Putamen (tissue), 1 donor: ENCODE results near the gene FRMD4A.

ENCODE experiments used
- DNase-seq: peaks from one replicate; pipeline ENCODE4 v3.0.0-alpha.2; 2016; ENCODE audit warnings: low spot score

Gene FRMD4A

DNA sequence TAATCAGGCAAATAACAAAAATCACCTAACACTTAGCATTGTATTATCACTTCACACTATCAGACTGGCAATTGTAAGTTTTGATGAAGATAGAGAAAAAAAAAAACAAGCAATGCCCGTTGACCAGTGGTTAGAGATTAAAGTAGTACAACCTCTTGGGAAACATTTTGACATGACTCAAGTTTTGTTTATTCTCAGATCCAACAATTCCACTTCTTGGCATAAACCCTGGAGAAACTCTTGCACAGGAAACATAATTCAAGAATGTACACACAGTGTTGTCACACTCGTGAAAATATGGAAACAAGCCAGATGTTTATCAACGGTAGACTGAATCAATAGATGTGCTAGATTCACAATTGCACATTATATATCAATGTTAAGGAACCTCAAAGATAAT, 37.2 kb downstream of the FRMD4A start:
- no peak for DNase-seq

DNA sequence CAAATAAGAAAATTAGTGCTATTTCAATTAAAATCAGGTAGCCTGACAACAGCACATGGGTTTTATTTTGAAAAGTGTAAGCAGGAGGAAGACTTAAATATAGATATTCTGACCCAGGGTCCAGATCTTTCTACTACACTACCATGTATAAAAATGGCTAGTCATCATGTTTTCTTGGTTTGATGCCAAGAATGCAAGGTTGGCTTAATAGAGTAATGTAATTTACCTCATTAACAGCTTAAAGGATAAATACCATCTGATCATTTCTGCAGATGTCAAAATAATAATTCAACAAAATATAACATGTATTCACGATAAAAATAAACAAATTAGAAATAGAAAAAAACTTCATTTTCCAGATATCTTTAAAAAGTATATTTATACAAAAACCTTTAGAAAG, 39.4 kb downstream of the FRMD4A start:
- no peak for DNase-seq

DNA sequence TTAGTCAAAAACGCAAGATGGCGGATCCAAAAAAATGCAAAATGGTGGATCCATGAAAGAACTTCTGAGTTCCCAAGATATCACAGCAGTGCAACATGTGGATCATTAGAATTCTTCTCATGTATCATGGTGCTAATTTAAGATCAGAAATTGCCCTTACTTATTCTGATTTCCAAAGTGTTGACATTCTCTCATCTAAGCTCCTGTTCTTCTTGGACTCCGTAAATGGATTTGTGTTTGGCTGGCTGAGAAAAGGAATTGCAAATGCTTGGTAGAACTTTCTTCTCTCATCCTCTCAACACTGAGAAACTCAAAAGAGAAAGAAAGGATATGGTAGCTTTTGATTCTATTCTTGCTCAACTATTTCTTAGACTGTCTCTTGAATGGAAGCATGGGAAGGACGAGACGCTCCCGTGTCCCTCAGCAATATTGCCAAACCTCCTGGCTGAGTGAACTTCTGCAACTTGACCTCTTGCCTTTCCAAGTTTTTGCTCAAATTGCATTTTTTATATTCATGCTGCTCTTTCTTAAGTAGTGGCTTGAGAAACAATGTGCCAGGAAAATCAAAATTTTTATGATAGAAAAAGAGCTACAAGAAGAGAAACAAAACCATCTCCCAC, 44.7 kb downstream of the FRMD4A start:
- DNase-seq = no peak

DNA sequence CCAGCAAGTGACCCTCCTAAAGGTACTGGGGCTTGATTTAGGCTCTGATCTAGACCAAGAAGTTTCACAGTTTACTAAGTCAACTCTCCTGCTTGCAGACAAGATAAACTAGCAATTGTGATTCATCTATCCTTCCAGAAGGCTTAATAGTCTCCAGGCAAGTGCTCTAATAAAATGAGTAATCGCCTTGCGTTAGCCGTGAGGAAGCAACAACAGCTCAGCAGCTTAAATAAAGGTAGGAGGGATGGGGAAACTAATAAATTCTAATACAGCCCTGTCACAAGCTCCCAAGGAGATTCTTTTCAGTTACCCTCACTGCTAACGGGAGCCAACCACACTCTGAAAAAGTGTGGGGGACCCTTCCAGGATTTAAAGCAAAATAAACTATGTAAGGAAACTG, 48.4 kb downstream of the FRMD4A start:
- no peak for DNase-seq

DNA sequence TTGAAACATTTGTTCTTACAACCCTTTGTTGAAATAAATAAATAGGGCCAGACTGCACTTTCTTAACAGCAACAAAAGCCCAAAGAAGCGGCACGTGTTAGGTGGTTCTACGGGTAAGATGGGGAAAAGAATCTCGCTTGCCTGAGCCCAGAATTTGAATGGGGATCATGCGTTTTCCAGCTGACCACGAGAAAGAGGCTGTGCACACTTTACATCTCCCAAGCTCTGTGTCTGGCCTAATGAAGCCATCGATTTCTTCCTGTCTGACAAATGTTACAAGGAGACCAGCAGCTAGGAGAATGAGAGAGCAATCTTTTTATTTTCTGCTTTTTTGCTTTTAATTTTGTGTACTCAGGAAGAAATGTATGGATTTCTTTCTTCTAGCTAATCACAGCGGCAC, 52.2 kb downstream of the FRMD4A start:
- DNase-seq = no peak

DNA sequence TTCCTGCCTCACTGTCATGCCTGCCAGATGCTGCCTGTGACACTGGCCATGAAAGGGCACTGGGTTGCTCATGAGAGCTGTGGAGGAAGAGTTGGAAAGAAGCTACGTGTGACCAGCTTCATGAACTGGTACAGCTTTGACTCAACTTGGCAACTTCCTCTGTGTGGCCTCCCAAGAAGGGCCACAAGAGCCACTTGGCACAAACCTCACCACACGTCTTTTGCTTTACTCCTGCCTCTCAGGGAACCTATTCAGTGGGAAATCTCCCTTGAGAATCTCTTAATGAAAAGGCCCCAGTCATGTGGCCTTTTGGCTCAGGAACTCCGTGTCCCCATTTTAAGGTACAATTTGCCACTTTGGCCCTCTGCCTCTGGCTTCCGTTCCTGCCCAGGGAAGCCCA, 54.5 kb downstream of the FRMD4A start:
- peak; percentile 43 for DNase-seq

DNA sequence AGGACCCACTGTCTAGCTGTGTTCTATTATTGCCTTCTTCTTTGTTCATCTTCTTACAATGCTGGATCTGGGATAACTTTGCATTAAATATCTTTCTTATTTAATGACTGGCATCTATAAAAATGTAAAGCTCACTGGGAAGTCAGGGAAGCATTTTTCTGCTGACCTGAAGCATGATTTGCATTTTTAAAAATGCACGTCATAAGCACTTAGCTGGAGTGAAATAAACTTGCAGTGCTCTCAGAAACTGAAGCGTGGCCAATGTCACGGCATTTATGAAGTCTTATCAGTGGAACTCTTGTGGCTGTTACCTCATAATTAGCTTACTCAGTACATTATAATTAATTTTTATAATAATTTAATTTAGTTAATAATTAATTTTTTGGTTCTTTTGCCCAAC, 59.1 kb downstream of the FRMD4A start:
- DNase-seq = no peak

DNA sequence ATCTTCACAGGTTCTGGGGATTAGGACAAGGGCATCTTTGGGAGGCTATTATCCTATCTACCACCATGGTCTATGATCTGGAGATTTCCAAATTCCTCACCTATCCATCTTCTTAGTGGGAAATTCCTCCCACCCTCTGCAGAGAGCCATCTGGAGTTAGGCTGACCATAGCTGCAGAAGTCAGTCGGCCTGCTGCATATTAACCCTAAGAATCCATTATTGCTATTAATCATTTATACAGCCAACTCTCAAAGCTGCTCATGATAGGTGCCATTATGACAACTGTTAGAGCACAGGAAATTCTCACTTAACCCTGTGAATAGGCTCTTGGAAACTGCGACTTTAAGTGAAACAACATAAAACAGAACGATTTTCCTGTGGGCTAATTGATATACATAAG, 60.4 kb downstream of the FRMD4A start:
- DNase-seq = no peak

DNA sequence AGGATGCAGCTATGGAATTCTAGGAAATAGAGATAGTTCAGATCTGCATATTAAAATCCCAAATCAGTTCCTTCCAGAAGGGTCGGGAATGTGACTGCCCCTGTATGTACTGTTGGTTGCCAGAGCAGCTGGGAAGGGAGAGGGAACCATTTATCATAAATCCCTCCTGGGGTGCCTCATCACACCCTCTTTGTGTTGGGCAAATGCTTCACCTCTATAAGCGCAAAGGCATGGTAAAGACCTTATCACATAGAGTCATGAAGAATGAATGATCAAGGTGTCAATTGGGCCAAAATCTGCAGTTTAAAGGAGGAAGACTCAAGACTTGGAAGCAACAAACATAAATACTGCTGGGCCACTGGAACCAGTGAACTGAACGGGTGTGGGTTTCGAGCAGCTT, 65.0 kb downstream of the FRMD4A start:
- DNase-seq = no peak

DNA sequence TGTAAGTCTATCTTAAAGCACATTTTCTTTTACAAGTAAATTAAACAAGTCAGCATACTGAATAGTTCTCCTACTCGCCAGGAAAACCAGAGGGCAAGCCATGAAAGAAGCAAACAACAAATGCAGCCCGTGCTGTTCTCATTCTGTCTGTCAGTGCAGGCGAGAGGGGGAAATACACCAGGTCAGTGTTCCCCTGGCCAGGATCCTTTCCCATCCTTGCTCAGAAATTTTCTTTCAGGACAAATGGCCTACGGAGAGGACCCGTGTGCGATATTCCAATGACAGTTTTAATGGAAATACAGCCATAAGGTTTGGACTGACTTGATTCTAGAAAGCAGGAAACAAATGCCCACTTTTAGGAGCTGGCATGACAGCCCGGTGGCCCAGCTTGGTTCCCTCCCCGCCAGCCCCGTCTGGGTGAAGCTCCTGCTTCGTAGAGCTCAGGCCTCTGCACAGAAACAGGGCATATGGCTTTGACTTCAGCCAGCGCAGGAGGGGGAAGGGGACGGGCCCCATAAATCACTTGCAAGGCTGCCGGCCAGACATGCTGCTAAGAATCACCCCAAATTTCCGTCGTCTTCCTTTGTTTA, 67.8 kb downstream of the FRMD4A start:
- DNase-seq = no peak

DNA sequence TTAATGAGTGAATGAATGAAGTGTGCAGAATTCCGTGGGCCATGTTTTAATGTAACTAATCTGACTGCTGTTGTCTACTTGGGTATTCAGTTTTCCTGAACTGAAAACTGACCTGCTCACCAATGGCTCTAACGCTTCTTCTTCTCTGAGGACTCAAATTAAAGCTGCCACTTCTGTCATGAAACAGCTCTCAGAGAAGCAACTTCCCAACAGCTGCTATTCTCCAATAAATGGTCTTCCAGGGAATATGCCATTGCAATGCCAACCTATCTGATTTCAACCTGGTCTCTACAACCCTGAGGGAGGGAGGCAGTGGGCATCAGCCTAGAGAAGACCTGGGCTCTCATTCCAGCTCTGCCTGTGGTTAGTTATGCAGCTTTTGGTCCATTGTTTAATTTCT, 69.4 kb downstream of the FRMD4A start:
- DNase-seq = no peak

DNA sequence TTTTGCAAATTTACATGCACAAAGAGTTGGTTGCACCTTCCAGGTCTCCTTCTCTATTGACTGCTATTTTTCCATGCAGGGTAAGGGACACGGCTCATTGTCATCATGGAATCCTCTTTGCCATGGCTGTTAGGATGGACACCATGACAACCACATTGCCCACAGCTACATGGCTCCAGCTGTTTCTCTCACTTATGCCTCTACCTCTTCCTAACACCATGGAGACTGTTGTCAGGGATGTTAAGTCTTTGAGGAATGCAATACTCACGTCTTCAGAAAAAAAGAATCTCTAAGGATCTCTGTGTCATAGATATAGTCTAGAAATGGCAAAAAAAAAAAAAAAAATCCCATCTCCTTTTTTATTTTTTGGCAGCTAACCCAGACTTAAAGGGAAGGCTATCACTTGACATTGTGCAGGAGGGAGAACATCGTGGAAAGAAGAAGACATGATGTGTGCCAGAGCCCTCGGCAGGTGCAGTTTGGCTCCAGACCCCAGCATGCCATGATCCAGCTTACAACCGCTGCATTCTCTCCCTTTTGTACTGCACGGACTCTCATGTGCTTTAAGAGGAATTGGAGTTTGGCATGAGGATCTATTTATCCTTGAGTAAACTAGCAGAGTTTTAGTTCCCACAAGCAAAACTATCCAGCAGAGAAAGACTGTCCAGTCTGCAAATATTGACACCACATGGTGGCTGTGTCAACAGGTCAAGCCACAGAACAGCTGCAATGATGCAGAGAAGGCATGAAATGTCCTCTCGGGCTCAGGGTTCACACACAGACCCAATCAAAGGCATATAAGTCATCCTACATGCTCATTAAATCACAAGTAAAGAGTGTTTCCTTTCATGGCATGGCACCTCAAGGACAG, 70.8 kb downstream of the FRMD4A start:
- DNase-seq = no peak

DNA sequence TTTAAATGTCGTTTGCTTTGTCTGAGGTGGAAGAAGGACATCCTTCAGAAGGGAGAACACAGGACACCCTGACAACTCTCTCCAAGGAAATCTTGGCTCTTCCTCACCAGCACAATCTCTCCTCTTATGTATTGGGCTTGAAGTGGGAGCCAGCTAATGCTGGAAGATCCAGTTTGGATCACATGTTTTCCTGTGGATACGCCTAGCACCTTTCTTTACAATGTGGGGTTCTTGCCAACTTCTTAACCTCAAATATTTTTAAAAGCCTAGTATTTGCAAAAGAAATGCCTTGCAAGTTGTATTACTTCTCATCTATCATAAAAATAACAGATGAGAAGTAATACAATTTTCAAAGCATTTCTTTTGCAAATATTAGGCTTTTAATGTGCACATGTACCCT, 76.4 kb downstream of the FRMD4A start:
- no peak for DNase-seq

DNA sequence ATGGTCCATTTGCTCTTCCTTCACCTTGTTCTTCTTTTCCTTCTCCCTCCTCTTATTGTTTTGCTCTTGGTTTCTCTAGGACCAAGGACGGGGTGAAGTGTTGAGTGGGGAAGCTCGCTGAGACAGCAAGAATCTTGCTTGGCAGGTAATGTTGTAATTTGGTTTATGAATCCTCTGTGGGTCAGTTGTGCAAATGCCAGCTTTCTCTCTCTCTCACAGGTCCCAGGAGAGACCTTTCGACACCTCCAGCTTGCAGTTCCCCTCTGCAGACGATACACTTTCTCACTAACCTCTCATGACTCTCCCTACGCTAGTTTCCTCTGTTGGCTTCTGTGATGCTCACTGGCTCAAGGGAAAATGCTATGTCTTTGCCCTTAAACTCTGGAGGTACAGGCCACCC, 77.0 kb downstream of the FRMD4A start:
- no peak for DNase-seq

DNA sequence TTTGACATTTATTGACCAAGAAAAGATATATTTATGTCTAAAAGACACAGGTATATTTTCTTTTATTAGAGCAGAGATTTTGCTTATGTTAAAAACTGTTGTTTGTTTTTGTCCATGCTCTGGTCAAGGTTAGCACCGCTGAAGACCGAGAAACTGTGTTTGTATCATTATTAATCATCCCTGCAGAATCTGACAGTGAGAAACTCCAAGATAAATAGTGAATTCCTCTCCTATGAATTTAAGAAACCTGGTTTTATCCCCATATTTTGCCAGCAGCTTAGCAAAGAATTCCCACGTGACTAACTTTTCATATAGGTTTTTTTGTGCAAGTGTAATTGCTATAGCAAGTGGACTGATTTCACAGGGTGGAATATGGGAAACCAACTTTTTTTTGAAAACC, 77.6 kb downstream of the FRMD4A start:
- DNase-seq = no peak

DNA sequence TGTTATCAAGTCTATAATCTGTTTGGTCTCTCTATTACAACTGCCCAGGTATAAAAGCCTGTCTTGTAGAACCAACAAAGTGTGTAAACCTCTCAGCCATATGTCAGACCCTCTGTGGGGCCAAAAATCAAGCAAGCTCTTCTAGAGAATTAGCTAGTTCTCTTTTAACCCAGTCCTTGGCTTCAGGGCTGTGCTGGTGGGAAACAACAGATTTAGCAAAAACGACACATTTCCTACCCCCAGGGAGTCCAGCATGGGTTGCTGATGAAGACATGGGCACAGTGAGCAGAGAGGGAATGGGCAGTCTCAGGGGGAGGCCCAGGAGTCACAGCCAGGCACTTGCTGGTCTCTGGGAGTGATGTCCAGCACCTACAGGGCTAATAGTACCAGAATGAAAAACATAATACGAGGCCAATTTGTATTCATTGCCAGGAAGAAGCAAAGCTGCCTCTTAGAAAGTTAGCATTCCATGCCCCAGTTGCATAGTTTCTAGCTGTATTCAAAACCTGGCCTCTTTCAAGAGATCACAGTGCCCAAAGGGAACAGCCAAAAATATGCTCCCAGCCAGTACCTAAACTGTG, 80.1 kb downstream of the FRMD4A start:
- DNase-seq = no peak

DNA sequence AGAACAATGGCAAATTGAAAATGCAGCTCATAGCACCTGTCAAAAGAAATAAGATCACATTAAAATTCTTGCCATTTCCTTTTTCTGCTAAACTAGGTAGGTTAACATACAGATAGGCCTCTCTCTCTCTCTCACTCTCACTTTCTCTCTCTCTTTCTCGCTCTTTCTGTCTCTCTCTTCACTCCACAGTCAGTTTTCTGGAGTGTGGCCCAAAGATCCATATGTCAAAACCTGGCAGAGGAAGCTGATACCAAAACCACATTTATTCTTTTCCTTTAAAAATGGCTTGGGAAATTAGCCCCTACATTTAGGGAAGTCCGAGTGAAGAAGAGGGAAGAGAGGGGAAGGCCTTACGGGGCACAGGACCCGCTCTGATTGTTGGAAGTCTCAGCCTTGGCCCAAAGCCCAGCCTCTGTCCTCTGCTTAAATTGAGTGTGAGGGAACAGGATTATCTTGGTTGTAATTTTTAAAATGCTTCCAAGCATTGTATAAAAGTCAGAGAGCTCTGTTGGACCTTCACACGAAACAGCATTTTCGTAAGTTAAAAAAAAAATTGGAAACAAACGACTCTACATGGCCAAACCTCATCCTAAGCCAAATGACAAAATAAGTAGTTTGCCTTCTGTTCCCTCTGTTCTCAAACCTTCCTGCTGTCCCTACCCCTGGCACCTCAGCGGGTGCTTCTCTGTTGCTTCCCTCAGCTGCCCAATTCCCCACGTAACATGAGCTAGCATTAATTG, 83.2 kb downstream of the FRMD4A start:
- no peak for DNase-seq

DNA sequence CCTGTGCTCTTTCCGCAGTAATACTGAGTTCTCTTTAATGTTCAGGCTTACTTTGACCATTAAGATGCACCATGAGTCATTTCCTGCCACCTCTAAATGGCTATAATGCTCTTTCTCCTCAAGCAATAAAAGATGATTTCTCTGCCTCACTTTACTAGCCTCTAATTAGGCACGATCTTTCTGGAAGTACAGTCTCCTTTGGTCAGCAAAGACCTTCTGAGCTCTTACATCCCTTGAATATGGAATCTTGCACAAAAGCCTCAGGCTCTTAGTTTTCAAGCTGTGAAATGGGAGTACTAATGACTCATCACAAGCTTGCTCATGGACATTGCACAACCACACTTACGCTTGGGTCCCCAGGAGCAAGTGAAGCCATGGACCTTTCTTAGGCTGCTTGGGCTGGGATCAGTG, 85.9 kb downstream of the FRMD4A start:
- DNase-seq = no peak

DNA sequence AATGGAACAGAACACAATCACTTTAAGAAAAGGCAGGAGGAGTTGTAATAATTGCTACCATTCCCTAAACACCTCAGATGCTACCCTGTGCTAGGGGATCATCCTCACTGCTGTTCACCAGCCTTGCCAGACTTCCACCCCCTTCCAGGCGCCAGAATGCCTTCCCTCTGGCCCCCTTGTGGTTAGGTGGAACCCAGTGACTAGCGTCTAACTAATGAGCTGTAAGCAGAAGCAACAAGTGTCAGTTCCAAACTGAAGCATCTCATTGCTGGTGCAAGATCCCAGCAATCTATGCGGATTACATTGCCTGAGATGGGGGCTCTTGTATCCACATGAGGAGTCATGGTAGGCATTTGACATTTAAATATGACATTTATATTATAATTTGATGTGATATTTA, 86.6 kb downstream of the FRMD4A start:
- DNase-seq = no peak

DNA sequence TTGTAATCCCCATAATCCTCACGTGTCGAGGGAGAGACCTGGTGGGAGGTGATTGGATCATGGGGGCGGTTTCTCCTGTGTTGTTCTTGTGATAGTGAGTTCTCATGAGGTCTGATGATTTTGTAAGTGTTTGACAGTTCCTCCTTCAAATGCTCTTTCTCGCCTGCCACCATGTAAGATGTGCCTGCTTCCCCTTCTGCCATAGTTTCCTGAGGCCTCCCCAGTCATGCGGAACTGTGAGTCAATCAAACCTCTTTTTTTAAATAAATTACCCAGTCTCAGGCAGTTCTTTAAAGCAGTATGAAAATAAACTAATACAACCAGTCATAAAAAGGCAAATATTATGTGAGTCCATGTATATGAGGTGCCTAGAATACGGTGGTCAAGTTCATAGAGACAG, 87.5 kb downstream of the FRMD4A start:
- DNase-seq = no peak

DNA sequence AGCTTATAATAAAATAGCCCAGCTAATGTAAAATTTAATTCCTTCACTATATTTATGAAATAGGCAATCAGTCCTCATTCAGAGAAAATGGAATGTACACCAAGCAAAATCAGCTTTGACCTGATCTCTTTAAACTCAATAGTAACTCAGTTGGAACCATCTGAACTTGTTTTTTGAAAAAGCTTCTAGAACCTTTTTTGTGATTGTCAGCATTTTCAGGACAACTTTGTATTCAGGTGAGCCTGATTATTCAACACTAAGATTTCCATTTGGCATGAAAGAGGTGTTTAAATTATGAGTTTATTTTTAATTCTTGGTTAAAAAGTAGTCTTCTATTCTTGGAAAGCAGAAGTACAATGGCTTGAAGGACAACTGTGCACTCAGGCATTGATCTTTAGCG, 89.5 kb downstream of the FRMD4A start:
- no peak for DNase-seq
